ENCODE measurements around the gene FOXJ3. TPM values are rescaled to one million over a fixed set of nuclear protein-coding genes. Genes with fewer than 3 reads are reported as not detected.

FOXJ3 gene
- total and polyA plus RNA-seq, 2 donors (not counting 1 experiment from before 2014, with no cell fraction given): 22.6 to 29.5 TPM

- H3K27me3 ChIP-seq (ENCODE audit: control insufficient read depth, insufficient read depth, low read length): no peaks in the 10 kb centered on the region
- no peak overlapping the region for H3K4me3 ChIP-seq (replicated peaks in 1 of 4; ENCODE audit: control extremely low read depth in 1 of 4, insufficient read depth in 1 of 4, low read depth in 3 of 4, low read length in 4 of 4)
- H2AFZ ChIP-seq (ENCODE audit: low read length): no peak overlapping the region
- peaks cover 4% of the 10 kb centered on the region for H3K4me1 ChIP-seq (ENCODE audit: control insufficient read depth, extremely low read depth, insufficient read depth, low read length)
- H3K4me2 ChIP-seq (ENCODE audit: extremely low read depth, insufficient read depth, low read length): no peak overlapping the region
- H4K20me1 ChIP-seq (ENCODE audit: control insufficient read depth, extremely low read depth, insufficient read depth, low read length): no peaks in the 10 kb centered on the region
- H3K9me3 ChIP-seq (ENCODE audit: control insufficient read depth, insufficient read depth, low read depth, low read length): no peaks in the 10 kb centered on the region
- H3K27ac ChIP-seq (ENCODE audit: insufficient read depth, low read length): no peak overlapping the region
- peaks cover 1% of the 10 kb centered on the region for H3K36me3 ChIP-seq (ENCODE audit: control insufficient read depth, insufficient read depth, low read length)
- H3K79me2 ChIP-seq (ENCODE audit: control insufficient read depth, insufficient read depth, low read length): peaks cover 2% of the 10 kb centered on the region
- TF ChIP-seq EZH2 (IDR thresholded peaks at IDR 0.05; ENCODE audit: low read length, missing control alignments): no peak
- no peak for TF ChIP-seq CTCF (conservative IDR thresholded peaks at IDR 0.05 in 1 of 2, IDR thresholded peaks at IDR 0.05 in 1 of 2; ENCODE audit: low read depth in 1 of 2, low read length in 2 of 2)
- H3K9ac ChIP-seq (ENCODE audit: insufficient read depth, low read length): no peak overlapping the region
- no peak for DNase-seq (ENCODE audit: low read depth in 2 of 2)
Observed at GRCh38 chr1:42223036-42223435, 112.0 kb downstream of the FOXJ3 start.

GRCh38 chr1:42221952-42222606 is 113.0 kb downstream of the FOXJ3 start:
- H3K27me3 ChIP-seq (ENCODE audit: control insufficient read depth, insufficient read depth, low read length): no peaks in the 10 kb centered on the region
- H3K27ac ChIP-seq (ENCODE audit: insufficient read depth, low read length): no peak overlapping the region
- no peak overlapping the region for H3K4me3 ChIP-seq (replicated peaks in 1 of 4; ENCODE audit: control extremely low read depth in 1 of 4, insufficient read depth in 1 of 4, low read depth in 3 of 4, low read length in 4 of 4)
- peaks cover 2% of the 10 kb centered on the region for H3K79me2 ChIP-seq (ENCODE audit: control insufficient read depth, insufficient read depth, low read length)
- H3K4me2 ChIP-seq (ENCODE audit: extremely low read depth, insufficient read depth, low read length): no peak overlapping the region
- H3K9me3 ChIP-seq (ENCODE audit: control insufficient read depth, insufficient read depth, low read depth, low read length): no peaks in the 10 kb centered on the region
- no peak overlapping the region for H3K9ac ChIP-seq (ENCODE audit: insufficient read depth, low read length)
- H2AFZ ChIP-seq (ENCODE audit: low read length): no peak overlapping the region
- DNase-seq (ENCODE audit: low read depth in 2 of 2): peak; percentile 27 to 97
- peaks cover 1% of the 10 kb centered on the region for H3K36me3 ChIP-seq (ENCODE audit: control insufficient read depth, insufficient read depth, low read length)
- H3K4me1 ChIP-seq (ENCODE audit: control insufficient read depth, extremely low read depth, insufficient read depth, low read length): peaks cover 1% of the 10 kb centered on the region
- no peaks in the 10 kb centered on the region for H4K20me1 ChIP-seq (ENCODE audit: control insufficient read depth, extremely low read depth, insufficient read depth, low read length)
- no peak for TF ChIP-seq CTCF (conservative IDR thresholded peaks at IDR 0.05 in 1 of 2, IDR thresholded peaks at IDR 0.05 in 1 of 2; ENCODE audit: low read depth in 1 of 2, low read length in 2 of 2)
- no peak for TF ChIP-seq EZH2 (IDR thresholded peaks at IDR 0.05; ENCODE audit: low read length, missing control alignments)

- Histone ChIP-seq H3K27ac (ENCODE audit: insufficient read depth, low read length) (no peak overlapping the region), H4K20me1 (ENCODE audit: control insufficient read depth, extremely low read depth, insufficient read depth, low read length) (no peaks in the 10 kb centered on the region), H3K4me3 (replicated peaks in 1 of 4; ENCODE audit: control extremely low read depth in 1 of 4, insufficient read depth in 1 of 4, low read depth in 3 of 4, low read length in 4 of 4) (no peak overlapping the region), H3K4me1 (ENCODE audit: control insufficient read depth, extremely low read depth, insufficient read depth, low read length) (no peaks in the 10 kb centered on the region), H3K79me2 (ENCODE audit: control insufficient read depth, insufficient read depth, low read length) (peaks cover 2% of the 10 kb centered on the region), H3K4me2 (ENCODE audit: extremely low read depth, insufficient read depth, low read length) (no peak overlapping the region), H3K9ac (ENCODE audit: insufficient read depth, low read length) (no peak overlapping the region), H3K9me3 (ENCODE audit: control insufficient read depth, insufficient read depth, low read depth, low read length) (no peaks in the 10 kb centered on the region), H3K27me3 (ENCODE audit: control insufficient read depth, insufficient read depth, low read length) (no peaks in the 10 kb centered on the region), H3K36me3 (ENCODE audit: control insufficient read depth, insufficient read depth, low read length) (peaks cover 1% of the 10 kb centered on the region), H2AFZ (ENCODE audit: low read length) (no peak overlapping the region)
- DNase-seq (ENCODE audit: low read depth in 2 of 2): no peak
- TF ChIP-seq EZH2 (IDR thresholded peaks at IDR 0.05; ENCODE audit: low read length, missing control alignments) (no peak), CTCF (conservative IDR thresholded peaks at IDR 0.05 in 1 of 2, IDR thresholded peaks at IDR 0.05 in 1 of 2; ENCODE audit: low read depth in 1 of 2, low read length in 2 of 2) (no peak)
Observed at GRCh38 chr1:42221456-42221855, 113.6 kb downstream of the FOXJ3 start.
